GM18498 (cell line): ENCODE data around the gene PIK3C2G.

Source experiments
- ATAC-seq: cut with Tn5 transposase; IDR thresholded peaks from one replicate; pipeline ENCODE4 v1.9.1; 2021; ENCODE audit warnings: mild to moderate bottlenecking, moderate library complexity; ENCODE audit not compliant: unreplicated experiment

Gene PIK3C2G

GRCh38 chr12:18629445-18629844, 368.1 kb downstream of the PIK3C2G start:
- ATAC-seq: no peak

- ATAC-seq: no peak
Measured at GRCh38 chr12:18629916-18630315, 368.6 kb downstream of the PIK3C2G start.

GRCh38 chr12:18631339-18631738, 370.0 kb downstream of the PIK3C2G start:
- no peak for ATAC-seq

- ATAC-seq: no peak
Measured at GRCh38 chr12:18632848-18633247, 371.5 kb downstream of the PIK3C2G start.

- no peak for ATAC-seq
Measured at GRCh38 chr12:18634382-18634781, 373.1 kb downstream of the PIK3C2G start.

- ATAC-seq: no peak
Measured at GRCh38 chr12:18640321-18640955, 379.1 kb downstream of the PIK3C2G start.

GRCh38 chr12:18643681-18644080, 382.4 kb downstream of the PIK3C2G start:
- ATAC-seq: no peak

- no peak for ATAC-seq
Measured at GRCh38 chr12:18644564-18644963, 383.2 kb downstream of the PIK3C2G start.

GRCh38 chr12:18646286-18646890, 385.1 kb downstream of the PIK3C2G start:
- no peak for ATAC-seq

- no peak for ATAC-seq
Measured at GRCh38 chr12:18651525-18651924, 390.2 kb downstream of the PIK3C2G start.

- ATAC-seq: no peak
Measured at GRCh38 chr12:18652596-18652995, 391.3 kb downstream of the PIK3C2G start.

- ATAC-seq: no peak
Measured at GRCh38 chr12:18653465-18653864, 392.1 kb downstream of the PIK3C2G start.

GRCh38 chr12:18655351-18655750, 394.0 kb downstream of the PIK3C2G start:
- no peak for ATAC-seq

- no peak for ATAC-seq
Measured at GRCh38 chr12:18658179-18658578, 396.9 kb downstream of the PIK3C2G start.

- no peak for ATAC-seq
Measured at GRCh38 chr12:18658829-18659228, 397.5 kb downstream of the PIK3C2G start.

GRCh38 chr12:18676141-18676540, 414.8 kb downstream of the PIK3C2G start:
- ATAC-seq: no peak

GRCh38 chr12:18676996-18677588, 415.8 kb downstream of the PIK3C2G start:
- no peak for ATAC-seq

GRCh38 chr12:18681818-18682217, 420.5 kb downstream of the PIK3C2G start:
- no peak for ATAC-seq

GRCh38 chr12:18683327-18684013, 422.2 kb downstream of the PIK3C2G start:
- ATAC-seq: no peak

- no peak for ATAC-seq
Measured at GRCh38 chr12:18684430-18684829, 423.1 kb downstream of the PIK3C2G start.

GRCh38 chr12:18689771-18690170, 428.5 kb downstream of the PIK3C2G start:
- no peak for ATAC-seq

- no peak for ATAC-seq
Measured at GRCh38 chr12:18690653-18691052, 429.3 kb downstream of the PIK3C2G start.
